Neural progenitor cell (in vitro differentiated cells): Measurements from ENCODE around the gene MORN5.

ENCODE experiments used
- EZH2phosphoT487 ChIP-seq: fragments of 200-600 bp; sonication (generic); IDR thresholded peaks from 2 replicates; pipeline ENCODE4 v1.6.1; 2017; ENCODE audit warnings: antibody characterized with exemption
- TF ChIP-seq, protein P1 (sequence below): fragments of 200-600 bp; sonication (generic); IDR thresholded peaks from 2 replicates; pipeline ENCODE4 v1.5.1; 2017; ENCODE audit warnings: antibody characterized with exemption, mild to moderate bottlenecking

DNA sequence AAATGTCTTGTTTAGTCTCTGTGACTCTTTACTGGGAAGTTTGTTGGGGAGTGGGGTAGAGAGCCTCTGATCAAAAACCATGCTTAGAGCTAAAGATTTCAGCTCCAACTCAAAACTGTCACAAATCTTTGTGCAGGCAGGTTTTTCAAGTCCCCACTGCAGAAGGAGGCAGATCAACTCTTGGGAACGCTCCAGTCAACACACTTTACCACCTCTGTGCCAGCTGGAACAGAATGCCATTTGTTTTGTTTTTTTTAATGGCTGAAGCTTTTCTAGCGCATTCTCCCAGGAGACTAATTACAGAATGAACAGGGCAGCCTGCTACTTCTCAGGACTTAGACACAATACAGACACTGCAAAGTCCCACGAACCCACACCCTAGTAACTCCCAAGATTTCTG lies 87.0 kb downstream of the MORN5 start:
- TF ChIP-seq, protein P1, sequence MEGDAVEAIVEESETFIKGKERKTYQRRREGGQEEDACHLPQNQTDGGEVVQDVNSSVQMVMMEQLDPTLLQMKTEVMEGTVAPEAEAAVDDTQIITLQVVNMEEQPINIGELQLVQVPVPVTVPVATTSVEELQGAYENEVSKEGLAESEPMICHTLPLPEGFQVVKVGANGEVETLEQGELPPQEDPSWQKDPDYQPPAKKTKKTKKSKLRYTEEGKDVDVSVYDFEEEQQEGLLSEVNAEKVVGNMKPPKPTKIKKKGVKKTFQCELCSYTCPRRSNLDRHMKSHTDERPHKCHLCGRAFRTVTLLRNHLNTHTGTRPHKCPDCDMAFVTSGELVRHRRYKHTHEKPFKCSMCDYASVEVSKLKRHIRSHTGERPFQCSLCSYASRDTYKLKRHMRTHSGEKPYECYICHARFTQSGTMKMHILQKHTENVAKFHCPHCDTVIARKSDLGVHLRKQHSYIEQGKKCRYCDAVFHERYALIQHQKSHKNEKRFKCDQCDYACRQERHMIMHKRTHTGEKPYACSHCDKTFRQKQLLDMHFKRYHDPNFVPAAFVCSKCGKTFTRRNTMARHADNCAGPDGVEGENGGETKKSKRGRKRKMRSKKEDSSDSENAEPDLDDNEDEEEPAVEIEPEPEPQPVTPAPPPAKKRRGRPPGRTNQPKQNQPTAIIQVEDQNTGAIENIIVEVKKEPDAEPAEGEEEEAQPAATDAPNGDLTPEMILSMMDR = no peak
- no peak for TF ChIP-seq EZH2phosphoT487
